Spleen (tissue), 7 donors: ENCODE data around the gene BARX1.

ENCODE experiments used
- POLR2A ChIP-seq, 3 donors: fragments of 450-650 bp; IDR thresholded peaks; one replicate each; pipeline ENCODE4 v1.5.1; 2017; ENCODE audit warnings: antibody characterized with exemption in 3 of 3, mild to moderate bottlenecking in 1 of 3
- POLR2AphosphoS5 ChIP-seq, 3 donors: sonication (generic); formaldehyde crosslinking; IDR thresholded peaks; one replicate each; pipeline ENCODE4 v1.5.1; 2017; ENCODE audit warnings: antibody characterized with exemption in 3 of 3
- TF ChIP-seq, protein P1 (sequence below), 11 experiments: fragments of 200-600 bp in 7 of 11; fragments of 450-650 bp in 4 of 11; sonication (generic) in 4 of 11; IDR thresholded peaks in 8 of 11; conservative IDR thresholded peaks in 3 of 11; 1 replicate in 7 of 11; 2 replicates in 4 of 11; pipeline versions ENCODE4 v1.4.0 to v1.8.0; 2016 to 2021; ENCODE audit warnings: antibody characterized with exemption in 11 of 11, inconsistent platforms in 4 of 11, mild to moderate bottlenecking in 1 of 11
- donor health status: DM: no; HTN: no; CAD: no; lungs with moderate emphysema.
- donor health status: DM: no; HTN: no; CAD: no.
- donor health status: DM: no; HTN: no; CAD: no.

DNA sequence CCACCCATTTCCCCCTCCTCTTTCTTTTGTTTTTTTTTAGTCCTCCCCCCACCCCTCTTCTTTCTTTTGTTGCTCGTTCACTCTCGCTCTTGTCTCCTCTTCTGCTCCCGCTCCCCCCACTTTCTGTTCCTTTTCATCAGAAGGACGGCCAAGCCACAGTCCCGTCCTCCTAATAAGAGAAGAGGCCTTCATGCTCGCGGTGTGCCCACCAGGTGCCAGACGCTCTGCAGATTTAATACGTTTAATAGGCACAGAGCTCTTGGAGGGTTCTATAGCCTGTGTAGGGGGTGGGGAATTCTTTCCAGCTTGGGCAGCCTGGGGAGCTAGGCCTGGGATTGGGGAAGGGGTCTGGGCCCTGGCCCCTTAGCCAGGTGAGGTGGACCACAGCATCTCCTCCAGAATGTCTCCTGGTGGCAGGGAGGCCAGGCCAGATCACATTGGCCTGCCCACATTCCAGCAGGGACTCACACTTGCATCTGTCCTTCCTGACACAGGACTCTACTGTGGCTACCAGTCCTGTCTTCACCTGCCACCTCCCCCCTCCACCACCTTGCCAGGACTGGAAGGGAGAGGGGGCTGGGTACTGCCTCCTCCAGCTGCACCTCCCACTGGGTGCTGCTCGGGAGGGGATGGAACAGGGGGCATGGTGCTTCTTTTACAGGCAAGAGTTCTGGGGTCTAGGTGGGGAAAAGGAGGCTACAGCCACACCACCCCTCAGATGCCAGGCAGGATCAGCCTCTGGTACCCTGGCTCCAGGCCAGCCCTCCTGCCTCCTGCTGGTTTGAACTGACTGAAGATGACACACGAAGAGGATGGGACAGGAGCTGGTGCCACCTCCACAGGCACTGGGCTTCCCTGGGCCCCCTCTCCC is 6.1 kb upstream of the BARX1 start:
- TF ChIP-seq, protein P1, sequence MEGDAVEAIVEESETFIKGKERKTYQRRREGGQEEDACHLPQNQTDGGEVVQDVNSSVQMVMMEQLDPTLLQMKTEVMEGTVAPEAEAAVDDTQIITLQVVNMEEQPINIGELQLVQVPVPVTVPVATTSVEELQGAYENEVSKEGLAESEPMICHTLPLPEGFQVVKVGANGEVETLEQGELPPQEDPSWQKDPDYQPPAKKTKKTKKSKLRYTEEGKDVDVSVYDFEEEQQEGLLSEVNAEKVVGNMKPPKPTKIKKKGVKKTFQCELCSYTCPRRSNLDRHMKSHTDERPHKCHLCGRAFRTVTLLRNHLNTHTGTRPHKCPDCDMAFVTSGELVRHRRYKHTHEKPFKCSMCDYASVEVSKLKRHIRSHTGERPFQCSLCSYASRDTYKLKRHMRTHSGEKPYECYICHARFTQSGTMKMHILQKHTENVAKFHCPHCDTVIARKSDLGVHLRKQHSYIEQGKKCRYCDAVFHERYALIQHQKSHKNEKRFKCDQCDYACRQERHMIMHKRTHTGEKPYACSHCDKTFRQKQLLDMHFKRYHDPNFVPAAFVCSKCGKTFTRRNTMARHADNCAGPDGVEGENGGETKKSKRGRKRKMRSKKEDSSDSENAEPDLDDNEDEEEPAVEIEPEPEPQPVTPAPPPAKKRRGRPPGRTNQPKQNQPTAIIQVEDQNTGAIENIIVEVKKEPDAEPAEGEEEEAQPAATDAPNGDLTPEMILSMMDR (IDR thresholded peaks at IDR 0.05 in 8 of 11, conservative IDR thresholded peaks at IDR 0.05 in 3 of 11): no peak
- no peak for TF ChIP-seq POLR2A (IDR thresholded peaks at IDR 0.05)
- TF ChIP-seq POLR2AphosphoS5 (IDR thresholded peaks at IDR 0.05): no peak
